ENCODE data around the gene TMIE.
"Not testable (repeated sequence)": the region's sequence is repeated elsewhere in the genome, so short reads cannot be mapped to it uniquely, and the experiment has no call there.

TMIE gene

GRCh38 chr3:46742992-46743585 is 41.9 kb downstream of the TMIE start:
- no peak for DNase-seq (ENCODE audit: low read depth)
- H3K4me3 ChIP-seq (ENCODE audit: low read depth, low read length), result no peak overlapping the region
- TF ChIP-seq CTCF (IDR thresholded peaks at IDR 0.05; ENCODE audit: low read depth, low read length, missing control alignments), result no peak
- in situ Hi-C loops (cut with HindIII; ENCODE audit: low sequenced_read_pairs), result no loop called here

- H3K4me3 ChIP-seq (ENCODE audit: low read depth, low read length), result no peak overlapping the region
- no peak for TF ChIP-seq CTCF (IDR thresholded peaks at IDR 0.05; ENCODE audit: low read depth, low read length, missing control alignments)
- DNase-seq (ENCODE audit: low read depth), result no peak
- in situ Hi-C loops (cut with HindIII; ENCODE audit: low sequenced_read_pairs), result no loop called here
These were observed 45.5 kb downstream of the TMIE start for GRCh38 chr3:46746711-46747110.

GRCh38 chr3:46748170-46748569 is 47.0 kb downstream of the TMIE start:
- H3K4me3 ChIP-seq (ENCODE audit: low read depth, low read length), result no peak overlapping the region
- TF ChIP-seq CTCF (IDR thresholded peaks at IDR 0.05; ENCODE audit: low read depth, low read length, missing control alignments), result no peak
- in situ Hi-C loops (cut with HindIII; ENCODE audit: low sequenced_read_pairs), result no loop called here
- no peak for DNase-seq (ENCODE audit: low read depth)

- TF ChIP-seq CTCF (IDR thresholded peaks at IDR 0.05; ENCODE audit: low read depth, low read length, missing control alignments), result no peak
- no peak overlapping the region for H3K4me3 ChIP-seq (ENCODE audit: low read depth, low read length)
- in situ Hi-C loops (cut with HindIII; ENCODE audit: low sequenced_read_pairs), result no loop called here
- no peak for DNase-seq (ENCODE audit: low read depth)
These were observed 47.9 kb downstream of the TMIE start for GRCh38 chr3:46749129-46749528.

- DNase-seq (ENCODE audit: low read depth), result no peak
- no peak for TF ChIP-seq CTCF (IDR thresholded peaks at IDR 0.05; ENCODE audit: low read depth, low read length, missing control alignments)
- no peak overlapping the region for H3K4me3 ChIP-seq (ENCODE audit: low read depth, low read length)
- in situ Hi-C loops (cut with HindIII; ENCODE audit: low sequenced_read_pairs), result no loop called here
These were observed 49.4 kb downstream of the TMIE start for GRCh38 chr3:46750555-46751038.

GRCh38 chr3:46753127-46753526 is 51.9 kb downstream of the TMIE start:
- DNase-seq (ENCODE audit: low read depth); H3K4me3 ChIP-seq (ENCODE audit: low read depth, low read length); in situ Hi-C loops (cut with HindIII; ENCODE audit: low sequenced_read_pairs): not testable (repeated sequence)

- in situ Hi-C loops (cut with HindIII; ENCODE audit: low sequenced_read_pairs), result no loop called here
- DNase-seq (ENCODE audit: low read depth), result no peak
- H3K4me3 ChIP-seq (ENCODE audit: low read depth, low read length), result no peak overlapping the region
These were observed 54.5 kb downstream of the TMIE start for GRCh38 chr3:46755646-46756045.

More at GRCh38 chr3:46755646-46756045, 54.5 kb downstream of the TMIE start:
- TF ChIP-seq CTCF (IDR thresholded peaks at IDR 0.05; ENCODE audit: low read depth, low read length, missing control alignments), result no peak
